Inflammatory macrophage treated with lipopolysaccharide for 1 hour (primary cell): ENCODE results near the gene ANKRD36B.
"Not testable (repeated sequence)": the region's sequence is repeated elsewhere in the genome, so short reads cannot be mapped to it uniquely, and the experiment has no call there.

ENCODE experiments used
- DNase-seq, 2 donors: peaks; one replicate each; pipeline ENCODE4 v3.0.0-alpha.2; 2020 to 2022

Gene ANKRD36B

GRCh38 chr2:97589598-97590510 is at the start of gene ANKRD36B:
ANKRD36B (minus strand) TSS chr2:97589877; CDS start chr2:97589685, 192 bp downstream.
- DNase-seq, result peak; percentile 51 to 72

GRCh38 chr2:97626049-97626430 is 36.4 kb upstream of the ANKRD36B start:
- not testable (repeated sequence) for DNase-seq

- not testable (repeated sequence) for DNase-seq
These were observed 35.8 kb upstream of the ANKRD36B start for GRCh38 chr2:97625354-97626048.

- not testable (repeated sequence) for DNase-seq
These were observed 33.3 kb upstream of the ANKRD36B start for GRCh38 chr2:97622976-97623375.

GRCh38 chr2:97620492-97620891 is 30.8 kb upstream of the ANKRD36B start:
- DNase-seq, result not testable (repeated sequence)

- DNase-seq, result not testable (repeated sequence)
These were observed 29.5 kb upstream of the ANKRD36B start for GRCh38 chr2:97618939-97619827.

- DNase-seq, result peak; percentile 16 to 42
These were observed 28.2 kb upstream of the ANKRD36B start for GRCh38 chr2:97617911-97618310.

- DNase-seq, result not testable (repeated sequence)
These were observed 26.1 kb upstream of the ANKRD36B start for GRCh38 chr2:97615746-97616145.

GRCh38 chr2:97611895-97612294 is 22.2 kb upstream of the ANKRD36B start:
- DNase-seq, result not testable (repeated sequence)

- DNase-seq, result not testable (repeated sequence)
These were observed 19.1 kb upstream of the ANKRD36B start for GRCh38 chr2:97608745-97609144.

GRCh38 chr2:97605524-97606339 is 16.1 kb upstream of the ANKRD36B start:
- DNase-seq, result not testable (repeated sequence)

- DNase-seq, result not testable (repeated sequence)
These were observed 15.4 kb upstream of the ANKRD36B start for GRCh38 chr2:97605109-97605508.

- DNase-seq, result not testable (repeated sequence)
These were observed 11.9 kb upstream of the ANKRD36B start for GRCh38 chr2:97601537-97601936.

- DNase-seq, result not testable (repeated sequence)
These were observed 6.5 kb upstream of the ANKRD36B start for GRCh38 chr2:97596180-97596579.

GRCh38 chr2:97593520-97593919 is 3.8 kb upstream of the ANKRD36B start:
- not testable (repeated sequence) for DNase-seq

GRCh38 chr2:97590515-97591394 is 1.1 kb upstream of the ANKRD36B start:
- peak; percentile 67 to 98 for DNase-seq

GRCh38 chr2:97589257-97589597 is 450 bp downstream of the ANKRD36B start:
- DNase-seq, result not testable (repeated sequence)

- not testable (repeated sequence) for DNase-seq
These were observed 24.0 kb downstream of the ANKRD36B start for GRCh38 chr2:97565674-97566073.

- DNase-seq, result not testable (repeated sequence)
These were observed 37.3 kb downstream of the ANKRD36B start for GRCh38 chr2:97552406-97552805.

GRCh38 chr2:97550498-97550897 is 39.2 kb downstream of the ANKRD36B start:
- not testable (repeated sequence) for DNase-seq

- not testable (repeated sequence) for DNase-seq
These were observed 40.6 kb downstream of the ANKRD36B start for GRCh38 chr2:97549058-97549457.
